GM23248 (cell line): ENCODE data around the gene ZNF883. TPM values are rescaled to one million over a fixed set of nuclear protein-coding genes. Genes with fewer than 3 reads are reported as not detected.
"Not testable (repeated sequence)": the region's sequence is repeated elsewhere in the genome, so short reads cannot be mapped to it uniquely, and the experiment has no call there.

Experiments
- DNase-seq: peaks from one replicate; pipeline ENCODE4 v3.0.0-alpha.2; 2015
- H2AFZ ChIP-seq: fragments of 200-600 bp; sonication (generic); 2 replicates; pipeline ENCODE4 v1.6.1; 2016; ENCODE audit warnings: antibody characterized with exemption
- H3F3A ChIP-seq: fragments of 200-600 bp; sonication (generic); 2 replicates; pipeline ENCODE4 v1.6.1; 2016; ENCODE audit warnings: mild to moderate bottlenecking, antibody characterized with exemption, mixed run types; ENCODE audit not compliant: insufficient read depth
- H3K27ac ChIP-seq: fragments of 200-600 bp; sonication (generic); 2 replicates; pipeline ENCODE4 v1.5.1; 2016; ENCODE audit warnings: mild to moderate bottlenecking
- H3K27me3 ChIP-seq: fragments of 200-600 bp; sonication (generic); replicated peaks from 2 replicates; pipeline ENCODE4 v1.6.1; 2016; ENCODE audit warnings: mild to moderate bottlenecking; ENCODE audit not compliant: insufficient read depth
- H3K36me3 ChIP-seq: fragments of 200-600 bp; sonication (generic); 2 replicates; pipeline ENCODE4 v1.6.1; 2016; ENCODE audit warnings: low read depth, mild to moderate bottlenecking
- H3K4me1 ChIP-seq: fragments of 200-600 bp; sonication (generic); 2 replicates; pipeline ENCODE4 v1.6.1; 2016; ENCODE audit warnings: mild to moderate bottlenecking; ENCODE audit not compliant: insufficient read depth
- H3K4me2 ChIP-seq: fragments of 200-600 bp; sonication (generic); one replicate; pipeline ENCODE4 v1.6.1; 2016; ENCODE audit warnings: mild to moderate bottlenecking; ENCODE audit not compliant: unreplicated experiment
- H3K4me3 ChIP-seq: fragments of 200-600 bp; sonication (generic); 2 replicates; pipeline ENCODE4 v1.5.1; 2016; ENCODE audit warnings: mild to moderate bottlenecking
- H3K79me2 ChIP-seq: fragments of 200-600 bp; sonication (generic); 2 replicates; pipeline ENCODE4 v1.6.1; 2016; ENCODE audit warnings: mild to moderate bottlenecking; ENCODE audit not compliant: insufficient read depth
- H3K9ac ChIP-seq: fragments of 200-600 bp; sonication (generic); 2 replicates; pipeline ENCODE4 v1.6.1; 2016; ENCODE audit warnings: mild to moderate bottlenecking
- H3K9me2 ChIP-seq: fragments of 200-600 bp; sonication (generic); 2 replicates; pipeline ENCODE4 v1.6.1; 2016; ENCODE audit warnings: mixed run types, mild to moderate bottlenecking, moderate library complexity; ENCODE audit not compliant: insufficient read depth
- H3K9me3 ChIP-seq: fragments of 200-600 bp; sonication (generic); one replicate; pipeline ENCODE4 v1.6.1; 2017; ENCODE audit warnings: low read depth
- H4K20me1 ChIP-seq: fragments of 200-600 bp; sonication (generic); 2 replicates; pipeline ENCODE4 v1.6.0; 2016; ENCODE audit not compliant: insufficient read depth
- EZH2 ChIP-seq: fragments of 200-600 bp; sonication (generic); IDR thresholded peaks from 2 replicates; pipeline ENCODE4 v1.6.1; 2018; ENCODE audit warnings: antibody characterized with exemption, mild to moderate bottlenecking; ENCODE audit not compliant: insufficient read depth, poor library complexity, severe bottlenecking
- EZH2phosphoT487 ChIP-seq: fragments of 200-600 bp; sonication (generic); IDR thresholded peaks from 2 replicates; pipeline ENCODE4 v1.6.1; 2018; ENCODE audit warnings: antibody characterized with exemption, moderate library complexity, mild to moderate bottlenecking, low read depth; ENCODE audit not compliant: insufficient read depth
- WGBS, 2 experiments: methylation state at CpG; one replicate each; pipeline ENCODE4 v1.1.6; 2015 to 2017; ENCODE audit warnings: low lambda C conversion rate in 2 of 2, low coverage in 1 of 2; ENCODE audit errors: missing lambda C conversion rate in 2 of 2; 5-methylcytosine and 5-hydroxymethylcytosine counted together
- in situ Hi-C: fragments of 300-500 bp; cut with MboI; formaldehyde crosslinking; loops from 2 replicates; pipeline ENCODE4 v1.15.0; 2020
- polyA plus RNA-seq: library from polyadenylated mRNA; unstranded; fragments of >200 nt; fragmentation: Nextera tagmentation; extraction: Ambion mirVana; gene quantifications from 2 replicates; pipeline ENCODE4 v1.2.1, GENCODE V29; 2016
- total RNA-seq: library from RNA; depleted of rRNA; stranded (reverse); fragments of >200 nt; shearing (Covaris generic); gene quantifications from 2 replicates; pipeline ENCODE4 v1.2.3, GENCODE V29; 2014; rRNA removed

The ZNF883 gene
- total RNA-seq (6.2 and 6.6 TPM in 2 replicates), polyA plus RNA-seq (6.5 and 7.6 TPM in 2 replicates)

- H3K27me3 ChIP-seq: no peaks in the 10 kb centered on the region
- no peaks in the 10 kb centered on the region for H3F3A ChIP-seq
- DNase-seq: peak; percentile 85
- no peaks in the 10 kb centered on the region for H3K4me1 ChIP-seq
- H3K79me2 ChIP-seq: no peaks in the 10 kb centered on the region
- WGBS, 2 experiments: 2 to 3% methylated on average over 30 of the region's 30 CpGs
- in situ Hi-C loops: no loop called here
- no peak within 1 kb of the TSS for H3K27ac ChIP-seq
- no peaks in the 10 kb centered on the region for H4K20me1 ChIP-seq
- H3K9ac ChIP-seq: peak within 1 kb of the TSS; percentile 69
- no peaks in the 10 kb centered on the region for H3K9me2 ChIP-seq
- peak within 1 kb of the TSS; percentile 86 for H3K4me3 ChIP-seq
- H3K36me3 ChIP-seq: no peaks in the 10 kb centered on the region
- peak within 1 kb of the TSS; percentile 99 for H2AFZ ChIP-seq
- H3K9me3 ChIP-seq: no peaks in the 10 kb centered on the region
- peak within 1 kb of the TSS; percentile 85 for H3K4me2 ChIP-seq
- no peak for TF ChIP-seq EZH2phosphoT487
- no peak for TF ChIP-seq EZH2
Measured at GRCh38 chr9:113011911-113012381, at the start of gene ZNF883. Gene ZNF883, minus strand, starts transcription at chr9:113012192.

GRCh38 chr9:113061072-113061850 lies 49.3 kb upstream of the ZNF883 start:
- H4K20me1 ChIP-seq, H2AFZ ChIP-seq, H3K9me2 ChIP-seq, H3K9ac ChIP-seq, in situ Hi-C loops, H3K4me1 ChIP-seq, H3K27ac ChIP-seq, H3K27me3 ChIP-seq, DNase-seq, H3K79me2 ChIP-seq, H3F3A ChIP-seq, H3K4me2 ChIP-seq, H3K9me3 ChIP-seq, H3K4me3 ChIP-seq, H3K36me3 ChIP-seq: not testable (repeated sequence)
- WGBS, 2 experiments: 9% methylated on average over 18 to 23 of the region's 33 CpGs
- TF ChIP-seq EZH2: peak; percentile 38

DNA sequence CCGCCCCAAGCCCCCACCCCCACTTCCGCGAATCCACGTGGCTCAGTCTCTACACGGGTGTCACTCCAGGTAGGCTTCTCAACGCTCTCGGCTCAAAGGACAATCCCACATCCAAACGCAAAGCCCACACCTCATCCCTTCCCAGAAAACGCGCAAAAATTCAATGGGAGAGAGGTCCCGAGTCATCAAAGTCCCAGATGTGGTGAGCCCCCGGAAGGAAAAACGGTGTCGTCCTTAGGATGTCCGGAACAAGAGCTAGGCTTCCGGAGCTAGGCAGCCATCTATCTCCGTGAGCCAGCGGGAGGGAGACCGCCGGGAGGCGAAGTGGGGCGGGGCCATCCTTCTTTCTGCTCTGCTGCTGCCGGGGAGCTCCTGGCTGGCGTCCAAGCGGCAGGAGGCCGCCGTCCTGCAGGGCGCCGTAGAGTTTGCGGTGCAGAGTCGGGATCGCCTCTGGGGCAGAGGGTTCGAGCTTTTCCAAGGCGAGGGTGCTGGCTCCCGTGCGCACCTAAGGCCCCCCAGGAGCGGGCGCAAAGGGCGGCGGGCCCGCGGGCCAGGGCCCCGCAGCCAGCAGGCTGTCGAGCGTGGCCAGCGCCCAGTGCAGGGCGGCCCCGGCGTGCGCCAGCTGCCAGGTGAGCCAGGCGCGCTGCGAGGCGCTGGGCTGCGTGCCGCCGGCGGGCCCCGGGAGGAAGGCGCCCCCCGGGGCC lies 47.7 kb upstream of the ZNF883 start:
- H3F3A ChIP-seq, H2AFZ ChIP-seq, in situ Hi-C loops, H3K4me2 ChIP-seq, H3K27me3 ChIP-seq, H3K27ac ChIP-seq, H4K20me1 ChIP-seq, H3K4me3 ChIP-seq, H3K4me1 ChIP-seq, H3K9ac ChIP-seq, H3K9me3 ChIP-seq, H3K9me2 ChIP-seq, H3K36me3 ChIP-seq: not testable (repeated sequence)
- WGBS, 2 experiments: 7 to 8% methylated on average over 48 of the region's 61 CpGs
- H3K79me2 ChIP-seq: peaks cover 14% of the 10 kb centered on the region; the same call in 1 of the 2 replicates
- DNase-seq: peak; percentile 2

GRCh38 chr9:113057193-113057592 lies 45.2 kb upstream of the ZNF883 start:
- peaks cover 6% of the 10 kb centered on the region; the same call in 1 of the 2 replicates for H3K27me3 ChIP-seq
- peak overlapping the region; percentile 88 for H3K9ac ChIP-seq
- in situ Hi-C loops: no loop called here
- no peaks in the 10 kb centered on the region for H3K4me1 ChIP-seq
- H3K79me2 ChIP-seq: peaks cover 38% of the 10 kb centered on the region
- no peak for DNase-seq
- H3K36me3 ChIP-seq: no peaks in the 10 kb centered on the region
- no peaks in the 10 kb centered on the region for H4K20me1 ChIP-seq
- H3K9me2 ChIP-seq: no peaks in the 10 kb centered on the region
- H3F3A ChIP-seq: no peaks in the 10 kb centered on the region
- WGBS, 2 experiments: 46 to 53% methylated on average over 5 of the region's 5 CpGs
- peak overlapping the region; percentile 95 for H3K4me3 ChIP-seq
- peak overlapping the region; percentile 88 for H3K4me2 ChIP-seq
- H2AFZ ChIP-seq: peak overlapping the region; percentile 100
- TF ChIP-seq EZH2: no peak
- TF ChIP-seq EZH2phosphoT487: no peak
- H3K27ac ChIP-seq: peak overlapping the region; percentile 74
- H3K9me3 ChIP-seq: no peaks in the 10 kb centered on the region
